H1 (cell line): ENCODE measurements around the gene GALNT11. TPM values are rescaled to one million over a fixed set of nuclear protein-coding genes. Genes with fewer than 3 reads are reported as not detected.

Experiments used
- GTF2F1 ChIP-seq: IDR thresholded peaks from 2 replicates; pipeline ENCODE4 v1.6.1; 2012; ENCODE audit warnings: low read depth, low read length, improper control_type of control experiment, borderline replicate concordance
- HDAC2 ChIP-seq, 2 experiments: fragments of 300-600 bp in 1 of 2; sonication (generic) in 1 of 2; IDR thresholded peaks; 2 replicates each; pipeline ENCODE4 v1.6.1; 2011 to 2012; ENCODE audit warnings: low read depth in 2 of 2, low read length in 2 of 2, mild to moderate bottlenecking in 2 of 2, moderate library complexity in 2 of 2, borderline replicate concordance in 1 of 2, inconsistent platforms in 1 of 2
- JUN ChIP-seq: IDR thresholded peaks from 2 replicates; pipeline ENCODE4 v1.6.1; 2011; ENCODE audit warnings: low read depth, mild to moderate bottlenecking, improper control_type of control experiment, low read length
- polyA plus RNA-seq, 7 experiments: library from polyadenylated mRNA; depleted of rRNA in 3 of 7; stranded (reverse) in 5 of 7; unstranded in 2 of 7; fragments of >200 nt in 5 of 7; fragments of 200-250 nt in 2 of 7; gene quantifications; 1 replicate in 5 of 7; 2 replicates in 1 of 7; 4 replicates in 1 of 7; pipeline versions ENCODE4 v1.2.1 to v1.2.3, GENCODE V29; 2011 to 2013; ENCODE audit warnings: missing spikeins in 2 of 7, mixed read lengths in 2 of 7
- total RNA-seq: library from RNA; stranded (reverse); fragmentation: NEBNext Ultra II Directional; extraction: Animal tissue kit (Norgen Biotek cat#: 25700); gene quantifications from 2 replicates; pipeline ENCODE4 v1.2.1, GENCODE V29; 2021

Gene GALNT11
- total and polyA plus RNA-seq, 2 of the 8 experiments (the other 6 are each of a cell fraction or from before 2014, with no cell fraction given): 20.5 to 23.2 TPM

- TF ChIP-seq GTF2F1 (no peak), JUN (no peak), HDAC2 (IDR thresholded peaks at IDR 0.05; ENCODE audit: borderline replicate concordance in 1 of 2, low read depth in 2 of 2, low read length in 2 of 2) (no peak)
Measured at GRCh38 chr7:152073352-152073751, 47.9 kb downstream of the GALNT11 start (continued).
